GM06990 (cell line): Measurements from ENCODE around the gene DBH.
"Not testable (repeated sequence)": the region's sequence is repeated elsewhere in the genome, so short reads cannot be mapped to it uniquely, and the experiment has no call there.

Experiments used
- DNase-seq: peaks from one replicate; pipeline ENCODE4 v3.0.0-alpha.2; 2011; ENCODE audit not compliant: insufficient read length; ENCODE audit errors: extremely low read depth
- H3K27me3 ChIP-seq: replicated peaks from 2 replicates; pipeline ENCODE4 v1.6.0; 2011; ENCODE audit warnings: low read length; ENCODE audit not compliant: control insufficient read depth, insufficient read depth
- H3K36me3 ChIP-seq: 2 replicates; pipeline ENCODE4 v1.5.1; 2011; ENCODE audit warnings: low read length; ENCODE audit not compliant: control insufficient read depth, insufficient read depth
- H3K4me3 ChIP-seq: replicated peaks from 2 replicates; pipeline ENCODE4 v1.5.1; 2011; ENCODE audit warnings: low read depth, mild to moderate bottlenecking, control low read depth, low read length
- TF ChIP-seq, protein P1 (sequence below): IDR thresholded peaks from 2 replicates; pipeline ENCODE4 v1.5.1; 2011; ENCODE audit warnings: low read length, control low read depth, mild to moderate bottlenecking, inconsistent platforms; ENCODE audit not compliant: insufficient read depth, poor library complexity, severe bottlenecking

DBH gene

DNA sequence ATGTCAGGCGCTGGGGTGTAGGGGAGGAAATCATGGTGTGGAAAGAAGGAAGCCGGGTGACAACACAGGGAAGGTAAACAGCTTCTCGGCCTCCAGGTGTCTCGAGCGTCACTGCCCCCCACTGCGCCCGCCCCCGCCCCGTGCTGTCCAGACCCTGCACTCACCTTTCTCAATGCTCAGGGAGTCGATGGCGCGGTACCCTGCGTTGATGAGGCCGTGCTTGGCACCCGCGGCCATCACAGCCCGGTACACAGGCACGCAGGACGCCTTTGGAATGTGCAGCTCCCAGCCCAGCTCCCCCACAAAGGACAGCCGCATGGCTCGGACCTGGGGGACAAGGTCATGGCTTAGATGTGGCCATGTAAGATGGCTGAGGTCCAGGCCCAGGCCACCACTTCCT, 35.2 kb downstream of the DBH start:
- Histone ChIP-seq H3K4me3 (no peak overlapping the region), H3K36me3 (no peaks in the 10 kb centered on the region), H3K27me3 (peaks cover 1% of the 10 kb centered on the region; the same call in 1 of the 2 replicates)
- no peak for DNase-seq
- TF ChIP-seq, protein P1, sequence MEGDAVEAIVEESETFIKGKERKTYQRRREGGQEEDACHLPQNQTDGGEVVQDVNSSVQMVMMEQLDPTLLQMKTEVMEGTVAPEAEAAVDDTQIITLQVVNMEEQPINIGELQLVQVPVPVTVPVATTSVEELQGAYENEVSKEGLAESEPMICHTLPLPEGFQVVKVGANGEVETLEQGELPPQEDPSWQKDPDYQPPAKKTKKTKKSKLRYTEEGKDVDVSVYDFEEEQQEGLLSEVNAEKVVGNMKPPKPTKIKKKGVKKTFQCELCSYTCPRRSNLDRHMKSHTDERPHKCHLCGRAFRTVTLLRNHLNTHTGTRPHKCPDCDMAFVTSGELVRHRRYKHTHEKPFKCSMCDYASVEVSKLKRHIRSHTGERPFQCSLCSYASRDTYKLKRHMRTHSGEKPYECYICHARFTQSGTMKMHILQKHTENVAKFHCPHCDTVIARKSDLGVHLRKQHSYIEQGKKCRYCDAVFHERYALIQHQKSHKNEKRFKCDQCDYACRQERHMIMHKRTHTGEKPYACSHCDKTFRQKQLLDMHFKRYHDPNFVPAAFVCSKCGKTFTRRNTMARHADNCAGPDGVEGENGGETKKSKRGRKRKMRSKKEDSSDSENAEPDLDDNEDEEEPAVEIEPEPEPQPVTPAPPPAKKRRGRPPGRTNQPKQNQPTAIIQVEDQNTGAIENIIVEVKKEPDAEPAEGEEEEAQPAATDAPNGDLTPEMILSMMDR = no peak

DNA sequence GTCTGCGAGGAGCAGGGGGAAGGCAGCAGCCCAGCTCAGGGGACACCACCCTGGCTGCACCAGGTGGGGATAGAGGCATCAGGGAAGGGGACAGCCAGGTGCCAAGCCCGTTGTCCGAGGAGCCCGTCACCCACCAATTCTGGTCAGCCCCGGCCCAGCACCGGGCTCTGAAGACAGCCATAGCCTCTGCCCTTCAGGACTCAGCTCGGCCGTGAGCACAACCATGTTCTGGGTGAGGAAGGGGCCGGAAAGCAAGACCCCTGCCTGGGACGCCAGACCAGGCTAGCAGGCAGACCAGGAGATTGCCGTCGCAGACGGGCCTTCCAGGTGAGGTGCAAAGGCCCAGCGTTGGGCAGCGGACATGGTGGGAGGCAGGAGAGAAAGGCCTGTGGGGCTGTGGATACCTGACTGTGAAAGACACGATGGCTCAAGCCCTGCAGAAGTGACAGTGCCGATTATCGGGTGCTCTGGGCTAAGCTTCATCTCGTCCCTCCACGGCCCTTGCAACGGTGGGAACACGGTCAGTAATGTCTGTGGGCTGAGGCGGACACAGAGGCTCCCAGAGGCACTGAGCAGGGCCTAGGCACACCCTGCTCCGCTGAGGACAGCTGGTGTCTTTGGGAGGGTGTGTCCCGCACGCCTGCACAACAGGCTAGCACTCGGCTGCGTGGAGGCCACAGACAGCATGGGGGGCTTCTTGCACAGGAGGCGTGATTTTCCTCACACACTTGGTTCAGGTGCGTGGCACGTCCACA, 36.5 kb downstream of the DBH start:
- DNase-seq = no peak
- TF ChIP-seq, protein P1 = no peak
- peaks cover 1% of the 10 kb centered on the region; the same call in 1 of the 2 replicates for H3K27me3 ChIP-seq
- H3K36me3 ChIP-seq = no peaks in the 10 kb centered on the region
- H3K4me3 ChIP-seq = no peak overlapping the region

DNA sequence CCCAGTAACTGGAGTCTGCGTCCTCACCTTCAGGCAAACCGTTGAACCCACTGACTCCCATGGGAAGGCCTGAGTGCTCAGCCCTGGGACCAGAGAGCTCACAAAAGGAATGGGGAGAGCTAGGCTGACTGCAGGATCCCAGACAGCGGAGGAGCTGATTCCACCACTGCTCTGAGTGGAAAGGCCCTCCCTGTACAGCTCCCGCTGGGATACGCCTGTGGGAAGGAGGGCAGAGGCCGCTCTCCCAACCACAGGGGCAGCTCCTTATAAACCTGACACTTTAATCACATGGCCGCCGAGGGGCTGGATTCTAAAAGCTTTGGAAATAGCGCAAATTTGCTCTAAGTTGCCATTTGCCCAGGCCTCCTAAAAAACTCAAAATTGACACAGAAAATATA, 37.1 kb downstream of the DBH start:
- Histone ChIP-seq H3K36me3 (no peaks in the 10 kb centered on the region), H3K27me3 (peaks cover 1% of the 10 kb centered on the region; the same call in 1 of the 2 replicates), H3K4me3 (no peak overlapping the region)
- DNase-seq = no peak
- TF ChIP-seq, protein P1 = no peak

DNA sequence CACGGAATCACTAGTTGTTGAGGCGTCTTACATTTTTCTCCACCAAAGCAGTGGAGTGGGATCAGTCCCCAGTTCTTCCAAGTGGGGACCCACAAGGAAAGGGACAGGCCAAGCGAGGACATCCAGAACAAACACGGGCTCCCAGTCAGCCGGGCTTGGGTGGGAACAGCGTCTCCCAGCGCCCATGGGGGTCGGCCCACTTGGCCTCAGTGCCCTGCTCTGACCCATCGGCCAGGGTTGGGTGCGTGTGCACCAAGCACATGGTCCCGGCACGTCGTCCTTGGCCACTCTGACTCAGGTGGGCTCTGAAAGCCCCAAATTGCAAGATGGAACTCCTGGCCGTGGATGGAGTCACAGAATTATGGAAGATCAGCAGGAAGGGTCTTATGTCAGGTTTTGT, 37.9 kb downstream of the DBH start:
- TF ChIP-seq, protein P1 = no peak
- no peak overlapping the region for H3K4me3 ChIP-seq
- no peak for DNase-seq
- H3K36me3 ChIP-seq = no peaks in the 10 kb centered on the region
- peaks cover 1% of the 10 kb centered on the region for H3K27me3 ChIP-seq

DNA sequence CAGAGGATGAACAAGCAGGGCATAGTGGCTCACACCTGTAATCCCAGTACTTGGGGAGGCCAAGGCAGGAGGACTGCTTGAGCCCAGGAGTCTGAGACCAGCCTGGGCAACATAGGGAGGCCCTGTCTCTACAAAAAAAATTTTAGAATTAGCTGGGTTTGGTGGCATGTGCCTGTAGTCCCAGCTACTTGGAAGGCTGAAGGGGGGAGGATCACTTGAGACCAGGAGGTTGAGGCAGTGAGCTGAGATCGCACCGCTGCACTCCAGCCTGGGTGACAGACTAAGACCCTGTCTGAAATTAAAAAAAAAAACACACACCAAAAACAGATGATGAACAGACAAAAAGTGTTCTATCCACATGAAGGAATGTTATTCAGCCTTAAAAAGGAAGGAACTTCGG, 39.6 kb downstream of the DBH start:
- not testable (repeated sequence) for H3K27me3 ChIP-seq, H3K36me3 ChIP-seq, DNase-seq, H3K4me3 ChIP-seq

DNA sequence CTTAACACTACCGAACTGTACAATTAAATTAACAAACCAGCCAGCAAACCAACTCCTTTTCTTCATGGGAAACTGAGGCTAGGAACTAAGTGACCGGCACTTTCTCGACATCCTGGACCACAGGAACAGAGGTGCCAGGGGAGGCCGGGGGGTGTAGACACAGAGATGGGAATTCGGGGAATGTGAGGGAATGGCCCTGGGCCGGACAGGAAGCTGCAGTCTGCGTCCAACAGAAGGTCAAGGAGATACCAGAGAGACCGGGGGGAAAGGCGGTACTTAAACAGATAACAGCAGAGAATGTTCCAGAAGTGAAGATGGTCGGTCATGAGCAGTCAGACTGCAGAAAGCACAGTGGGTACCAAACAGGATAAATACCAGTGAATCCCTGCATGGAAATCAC, 40.3 kb downstream of the DBH start:
- Histone ChIP-seq H3K36me3 (no peaks in the 10 kb centered on the region), H3K27me3 (peaks cover 1% of the 10 kb centered on the region), H3K4me3 (no peak overlapping the region)
- DNase-seq = no peak
- TF ChIP-seq, protein P1 = no peak
